Brain microvascular endothelial cell (primary cell): ENCODE data around the gene ELMO2.

Source experiments
- DNase-seq: peaks from one replicate; pipeline ENCODE4 v3.0.0-alpha.2; 2020
- H3K27ac ChIP-seq: fragments of 250-450 bp; sonication (Bioruptor Pico); 2 replicates; pipeline ENCODE4 v1.5.1; 2020; ENCODE audit warnings: mild to moderate bottlenecking, moderate library complexity
- H3K27me3 ChIP-seq: fragments of 250-450 bp; sonication (Bioruptor Pico); replicated peaks from 2 replicates; pipeline ENCODE4 v1.5.1; 2020; ENCODE audit warnings: mild to moderate bottlenecking
- H3K36me3 ChIP-seq: fragments of 250-450 bp; sonication (Bioruptor Pico); replicated peaks from 2 replicates; pipeline ENCODE4 v1.5.1; 2020; ENCODE audit warnings: mild to moderate bottlenecking
- H3K4me3 ChIP-seq: 2 replicates; pipeline ENCODE4 v1.5.1; 2011; ENCODE audit warnings: low read depth, mild to moderate bottlenecking, control low read depth, low read length, moderate library complexity
- CTCF ChIP-seq: IDR thresholded peaks from 2 replicates; pipeline ENCODE4 v1.5.1; 2011; ENCODE audit warnings: low read depth, mild to moderate bottlenecking, moderate library complexity, low read length, control low read depth, inconsistent platforms; ENCODE audit errors: missing control alignments
- in situ Hi-C: cut with HindIII; loops from 2 replicates; pipeline ENCODE4 v1.10.0; 2017; ENCODE audit warnings: low sequenced_read_pairs, low pct_ligation_motif_present

The ELMO2 gene

GRCh38 chr20:46423882-46424482, 17.6 kb upstream of the ELMO2 start:
- Histone ChIP-seq H3K4me3 (no peak overlapping the region), H3K27me3 (no peaks in the 10 kb centered on the region), H3K36me3 (no peaks in the 10 kb centered on the region), H3K27ac (no peak overlapping the region)
- in situ Hi-C loops: no loop called here
- TF ChIP-seq CTCF: no peak
- DNase-seq: no peak

GRCh38 chr20:46423342-46423741, 16.9 kb upstream of the ELMO2 start:
- in situ Hi-C loops: no loop called here
- no peak overlapping the region for H3K4me3 ChIP-seq
- H3K27ac ChIP-seq: no peak overlapping the region
- no peaks in the 10 kb centered on the region for H3K36me3 ChIP-seq
- TF ChIP-seq CTCF: no peak
- H3K27me3 ChIP-seq: no peaks in the 10 kb centered on the region
- no peak for DNase-seq

- no peaks in the 10 kb centered on the region for H3K36me3 ChIP-seq
- DNase-seq: no peak
- H3K4me3 ChIP-seq: no peak overlapping the region
- no peak overlapping the region for H3K27ac ChIP-seq
- TF ChIP-seq CTCF: no peak
- in situ Hi-C loops: no loop called here
- H3K27me3 ChIP-seq: no peaks in the 10 kb centered on the region
Observed at GRCh38 chr20:46420878-46421277, 14.5 kb upstream of the ELMO2 start.

- H3K36me3 ChIP-seq: no peaks in the 10 kb centered on the region
- no peaks in the 10 kb centered on the region for H3K27me3 ChIP-seq
- in situ Hi-C loops: no loop called here
- H3K4me3 ChIP-seq: no peak overlapping the region
- no peak for DNase-seq
- TF ChIP-seq CTCF: no peak
- no peak overlapping the region for H3K27ac ChIP-seq
Observed at GRCh38 chr20:46419882-46420281, 13.5 kb upstream of the ELMO2 start.

- H3K36me3 ChIP-seq: no peaks in the 10 kb centered on the region
- no peak overlapping the region for H3K27ac ChIP-seq
- in situ Hi-C loops: no loop called here
- TF ChIP-seq CTCF: no peak
- no peaks in the 10 kb centered on the region for H3K27me3 ChIP-seq
- no peak overlapping the region for H3K4me3 ChIP-seq
- no peak for DNase-seq
Observed at GRCh38 chr20:46416839-46417238, 10.4 kb upstream of the ELMO2 start.

- in situ Hi-C loops: no loop called here
- no peak for TF ChIP-seq CTCF
Observed at GRCh38 chr20:46416421-46416820, 10.0 kb upstream of the ELMO2 start.

More at GRCh38 chr20:46416421-46416820, 10.0 kb upstream of the ELMO2 start:
- H3K4me3 ChIP-seq: no peak overlapping the region
- no peak overlapping the region for H3K27ac ChIP-seq
- no peaks in the 10 kb centered on the region for H3K27me3 ChIP-seq
- no peaks in the 10 kb centered on the region for H3K36me3 ChIP-seq
- no peak for DNase-seq
